ENCODE data around the gene TMEM120B. TPM values are rescaled to one million over a fixed set of nuclear protein-coding genes. Genes with fewer than 3 reads are reported as not detected.

Gene TMEM120B
- total and polyA plus RNA-seq, 2 of the 13 experiments (the other 11 are each of a cell fraction or from before 2014, with no cell fraction given): 7.1 to 12.9 TPM

- TF ChIP-seq DZIP1 (CRISPR knock-in tag; IDR thresholded peaks at IDR 0.05) (no peak), MEF2D (CRISPR knock-in tag; IDR thresholded peaks at IDR 0.05) (no peak), STAT5B (CRISPR knock-in tag; IDR thresholded peaks at IDR 0.05) (no peak), ZNF549 (CRISPR knock-in tag; IDR thresholded peaks at IDR 0.05) (no peak), JUNB (CRISPR knock-in tag; IDR thresholded peaks at IDR 0.05; ENCODE audit: borderline replicate concordance) (no peak), RNF219 (CRISPR knock-in tag; IDR thresholded peaks at IDR 0.05) (no peak), ELF4 (CRISPR knock-in tag; IDR thresholded peaks at IDR 0.05; ENCODE audit: borderline replicate concordance) (no peak), ZNF660 (CRISPR knock-in tag; IDR thresholded peaks at IDR 0.05; ENCODE audit: borderline replicate concordance, low read depth) (no peak), AHR (CRISPR knock-in tag; IDR thresholded peaks at IDR 0.05) (no peak), HINFP (CRISPR knock-in tag; IDR thresholded peaks at IDR 0.05; ENCODE audit: low read depth) (no peak), ZNF143 (CRISPR knock-in tag; IDR thresholded peaks at IDR 0.05) (peak; percentile 31; the same call in 1 of the 2 replicates), ZNF441 (CRISPR knock-in tag; IDR thresholded peaks at IDR 0.05; ENCODE audit: borderline replicate concordance) (no peak; the same call in 1 of the 2 replicates), ZNF3 (CRISPR knock-in tag; IDR thresholded peaks at IDR 0.05) (no peak), MTF2 (CRISPR knock-in tag; IDR thresholded peaks at IDR 0.05; ENCODE audit: borderline replicate concordance) (no peak), JARID2 (CRISPR knock-in tag; IDR thresholded peaks at IDR 0.05; ENCODE audit: insufficient replicate concordance) (no peak), ZNF598 (CRISPR knock-in tag; IDR thresholded peaks at IDR 0.05; ENCODE audit: borderline replicate concordance) (no peak), MXD4 (CRISPR knock-in tag; IDR thresholded peaks at IDR 0.05) (no peak)
- TF ChIP-seq, protein P1, sequence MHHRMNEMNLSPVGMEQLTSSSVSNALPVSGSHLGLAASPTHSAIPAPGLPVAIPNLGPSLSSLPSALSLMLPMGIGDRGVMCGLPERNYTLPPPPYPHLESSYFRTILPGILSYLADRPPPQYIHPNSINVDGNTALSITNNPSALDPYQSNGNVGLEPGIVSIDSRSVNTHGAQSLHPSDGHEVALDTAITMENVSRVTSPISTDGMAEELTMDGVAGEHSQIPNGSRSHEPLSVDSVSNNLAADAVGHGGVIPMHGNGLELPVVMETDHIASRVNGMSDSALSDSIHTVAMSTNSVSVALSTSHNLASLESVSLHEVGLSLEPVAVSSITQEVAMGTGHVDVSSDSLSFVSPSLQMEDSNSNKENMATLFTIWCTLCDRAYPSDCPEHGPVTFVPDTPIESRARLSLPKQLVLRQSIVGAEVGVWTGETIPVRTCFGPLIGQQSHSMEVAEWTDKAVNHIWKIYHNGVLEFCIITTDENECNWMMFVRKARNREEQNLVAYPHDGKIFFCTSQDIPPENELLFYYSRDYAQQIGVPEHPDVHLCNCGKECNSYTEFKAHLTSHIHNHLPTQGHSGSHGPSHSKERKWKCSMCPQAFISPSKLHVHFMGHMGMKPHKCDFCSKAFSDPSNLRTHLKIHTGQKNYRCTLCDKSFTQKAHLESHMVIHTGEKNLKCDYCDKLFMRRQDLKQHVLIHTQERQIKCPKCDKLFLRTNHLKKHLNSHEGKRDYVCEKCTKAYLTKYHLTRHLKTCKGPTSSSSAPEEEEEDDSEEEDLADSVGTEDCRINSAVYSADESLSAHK (CRISPR knock-in tag; IDR thresholded peaks at IDR 0.05; ENCODE audit: borderline replicate concordance): no peak
- TF ChIP-seq, protein P2, sequence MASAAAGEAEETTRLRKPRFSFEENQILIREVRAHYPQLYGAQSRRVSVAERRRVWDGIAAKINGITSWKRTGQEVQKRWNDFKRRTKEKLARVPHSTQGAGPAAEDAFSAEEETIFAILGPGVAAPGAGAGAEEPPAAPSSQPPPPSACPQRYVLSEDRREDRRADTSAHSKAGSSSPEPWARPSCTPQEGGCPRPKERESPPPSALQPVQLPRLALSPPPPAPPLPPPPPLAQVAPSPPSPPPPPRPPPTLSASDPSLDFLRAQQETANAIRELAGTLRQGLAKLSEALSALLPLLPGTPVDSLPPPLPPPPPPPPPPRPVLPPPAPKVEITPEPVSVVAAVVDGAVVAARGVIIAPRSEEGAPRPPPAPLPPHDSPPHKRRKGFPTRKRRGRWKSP (CRISPR knock-in tag; IDR thresholded peaks at IDR 0.05): no peak
Measured at GRCh38 chr12:121799842-121800693, 87.5 kb downstream of the TMEM120B start (continued).
